HEK293 (cell line): ENCODE data around the gene SPART.

Experiments
- CTCF ChIA-PET: fragments of 350-600 bp; formaldehyde crosslinking; extraction: SDS; loops from one replicate; lab custom pipeline; 2021; ENCODE audit warnings: antibody characterized with exemption; lab: Yijun Ruan, JAX
- POLR2A ChIA-PET: fragments of 300-600 bp; formaldehyde crosslinking; extraction: SDS; loops from one replicate; lab custom pipeline; 2020; ENCODE audit warnings: antibody characterized with exemption, inconsistent platforms; lab: Yijun Ruan, JAX
- H3K27ac ChIP-seq: fragments of 200-500 bp; sonication (Bioruptor generic); 2 replicates; pipeline ENCODE4 v1.5.1; 2014; ENCODE audit warnings: low read depth, low read length, control low read depth, inconsistent platforms; ENCODE audit errors: extremely low read depth
- H3K36me3 ChIP-seq, 2 experiments: fragments of 200-500 bp in 1 of 2; sonication (Bioruptor generic) in 1 of 2; 1 replicate in 1 of 2; 2 replicates in 1 of 2; pipeline ENCODE4 v1.5.1; 2014 to 2017; ENCODE audit warnings: inconsistent platforms in 2 of 2, low read length in 2 of 2; ENCODE audit not compliant: control insufficient read depth in 2 of 2, insufficient read depth in 1 of 2
- H3K4me1 ChIP-seq: fragments of 200-500 bp; sonication (Bioruptor generic); 2 replicates; pipeline ENCODE4 v1.5.1; 2014; ENCODE audit warnings: mild to moderate bottlenecking, low read length, inconsistent platforms; ENCODE audit not compliant: control insufficient read depth, insufficient read depth
- H3K4me3 ChIP-seq: 2 replicates; pipeline ENCODE4 v1.5.1; 2011; ENCODE audit warnings: low read depth, mild to moderate bottlenecking, control low read depth, low read length, moderate library complexity
- H3K9me3 ChIP-seq: fragments of 200-500 bp; sonication (Bioruptor generic); 2 replicates; pipeline ENCODE4 v1.5.1; 2014; ENCODE audit warnings: low read depth, low read length, inconsistent platforms; ENCODE audit not compliant: control insufficient read depth, insufficient read depth
- GFI1B ChIP-seq: fragments of 450-650 bp; formaldehyde crosslinking; IDR thresholded peaks from 2 replicates; pipeline ENCODE4 v1.5.1; 2016; ENCODE audit warnings: missing biosample characterization, missing genetic modification characterization
- SCRT1 ChIP-seq: fragments of 450-650 bp; formaldehyde crosslinking; IDR thresholded peaks from 2 replicates; pipeline ENCODE4 v1.5.1; 2016; ENCODE audit warnings: missing biosample characterization, missing genetic modification characterization, borderline replicate concordance
- ZNF146 ChIP-seq: fragments of 450-650 bp; formaldehyde crosslinking; IDR thresholded peaks from 2 replicates; pipeline ENCODE4 v1.5.1; 2016; ENCODE audit warnings: missing biosample characterization, missing genetic modification characterization
- ZNF223 ChIP-seq: fragments of 450-650 bp; formaldehyde crosslinking; IDR thresholded peaks from 2 replicates; pipeline ENCODE4 v1.5.1; 2016; ENCODE audit warnings: missing biosample characterization, missing genetic modification characterization
- ZNF341 ChIP-seq: fragments of 450-650 bp; formaldehyde crosslinking; IDR thresholded peaks from 2 replicates; pipeline ENCODE4; 2016; ENCODE audit warnings: low read depth, missing biosample characterization, missing genetic modification characterization
- ZNF350 ChIP-seq: fragments of 450-650 bp; formaldehyde crosslinking; IDR thresholded peaks from 2 replicates; pipeline ENCODE4 v1.5.0; 2017; ENCODE audit warnings: missing biosample characterization, mild to moderate bottlenecking, missing genetic modification characterization
- ZNF549 ChIP-seq: fragments of 450-650 bp; IDR thresholded peaks from 2 replicates; pipeline ENCODE4 v1.5.1; 2018; ENCODE audit warnings: missing biosample characterization, missing genetic modification characterization, mild to moderate bottlenecking, inconsistent platforms, moderate library complexity
- ZNF560 ChIP-seq: fragments of 450-650 bp; formaldehyde crosslinking; IDR thresholded peaks from 2 replicates; pipeline ENCODE4 v1.5.1; 2017; ENCODE audit warnings: missing biosample characterization, missing genetic modification characterization, borderline replicate concordance
- ZNF561 ChIP-seq: fragments of 450-650 bp; IDR thresholded peaks from 2 replicates; pipeline ENCODE4 v1.5.1; 2018; ENCODE audit warnings: missing biosample characterization, missing genetic modification characterization, borderline replicate concordance
- ZNF600 ChIP-seq: fragments of 450-650 bp; formaldehyde crosslinking; IDR thresholded peaks from 2 replicates; pipeline ENCODE4 v1.5.1; 2016; ENCODE audit warnings: missing biosample characterization, missing genetic modification characterization
- ZNF621 ChIP-seq: fragments of 450-650 bp; formaldehyde crosslinking; IDR thresholded peaks from 2 replicates; pipeline ENCODE4 v1.5.1; 2017; ENCODE audit warnings: missing biosample characterization, missing genetic modification characterization
- ZNF76 ChIP-seq: fragments of 450-650 bp; formaldehyde crosslinking; IDR thresholded peaks from 2 replicates; pipeline ENCODE4; 2016; ENCODE audit warnings: low read depth, missing biosample characterization, missing genetic modification characterization, borderline replicate concordance
- ZNF777 ChIP-seq: fragments of 450-650 bp; formaldehyde crosslinking; IDR thresholded peaks from 2 replicates; pipeline ENCODE4 v1.5.1; 2017; ENCODE audit warnings: missing biosample characterization, missing genetic modification characterization, borderline replicate concordance
- ZNF791 ChIP-seq: fragments of 450-650 bp; formaldehyde crosslinking; IDR thresholded peaks from 2 replicates; pipeline ENCODE4 v1.5.1; 2016; ENCODE audit warnings: missing biosample characterization, missing genetic modification characterization
- ZNF830 ChIP-seq: fragments of 450-650 bp; IDR thresholded peaks from 2 replicates; pipeline ENCODE4 v1.5.0; 2018; ENCODE audit warnings: missing biosample characterization, missing genetic modification characterization, low read depth, mild to moderate bottlenecking, moderate library complexity
- TF ChIP-seq, protein P1 (sequence below): fragments of 450-650 bp; formaldehyde crosslinking; IDR thresholded peaks from 2 replicates; pipeline ENCODE4 v1.5.1; 2016; ENCODE audit warnings: missing biosample characterization, missing genetic modification characterization
- TF ChIP-seq, protein P2 (sequence below): fragments of 450-650 bp; formaldehyde crosslinking; IDR thresholded peaks from 2 replicates; pipeline ENCODE4 v1.5.1; 2016; ENCODE audit warnings: missing biosample characterization, missing genetic modification characterization
- TF ChIP-seq, protein P3 (sequence below): fragments of 450-650 bp; formaldehyde crosslinking; IDR thresholded peaks from 2 replicates; pipeline ENCODE4 v1.5.1; 2017; ENCODE audit warnings: missing biosample characterization, missing genetic modification characterization
- TF ChIP-seq, protein P4 (sequence below): fragments of 450-650 bp; formaldehyde crosslinking; IDR thresholded peaks from 2 replicates; pipeline ENCODE4 v1.5.1; 2016; ENCODE audit warnings: missing biosample characterization, missing genetic modification characterization
- TF ChIP-seq, protein P5 (sequence below): fragments of 450-650 bp; formaldehyde crosslinking; IDR thresholded peaks from 2 replicates; pipeline ENCODE4 v1.5.1; 2017; ENCODE audit warnings: missing biosample characterization, missing genetic modification characterization

SPART gene

DNA sequence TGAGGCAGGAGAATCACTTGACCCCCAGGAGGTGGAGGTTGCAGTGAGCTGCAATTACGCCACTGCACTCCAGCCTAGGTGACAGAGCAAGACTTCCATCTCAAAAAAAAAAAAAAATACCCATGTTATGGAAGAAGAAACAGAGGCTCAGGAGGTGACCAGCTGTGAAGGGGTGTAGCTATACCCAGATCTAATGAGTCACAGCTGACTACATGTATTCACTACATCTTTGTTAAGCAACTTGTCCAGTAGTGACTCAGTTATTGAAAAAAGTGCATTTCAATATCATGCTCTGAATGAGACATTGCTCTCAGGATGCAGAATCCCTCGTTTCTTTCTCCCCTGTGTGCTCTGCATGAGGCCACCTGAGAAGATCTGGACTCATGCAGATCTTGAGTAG, 16.1 kb upstream of the SPART start:
- CTCF ChIA-PET = interaction anchor here (0.6 kb wide), 1 partner anchor 16 kb away, joined by 3 read pairs; no protein-coding TSS in a partner anchor
- H3K4me3 ChIP-seq = no peak overlapping the region
- POLR2A ChIA-PET = no interaction called here
- H3K4me1 ChIP-seq = no peaks in the 10 kb centered on the region
- TF ChIP-seq, protein P1, sequence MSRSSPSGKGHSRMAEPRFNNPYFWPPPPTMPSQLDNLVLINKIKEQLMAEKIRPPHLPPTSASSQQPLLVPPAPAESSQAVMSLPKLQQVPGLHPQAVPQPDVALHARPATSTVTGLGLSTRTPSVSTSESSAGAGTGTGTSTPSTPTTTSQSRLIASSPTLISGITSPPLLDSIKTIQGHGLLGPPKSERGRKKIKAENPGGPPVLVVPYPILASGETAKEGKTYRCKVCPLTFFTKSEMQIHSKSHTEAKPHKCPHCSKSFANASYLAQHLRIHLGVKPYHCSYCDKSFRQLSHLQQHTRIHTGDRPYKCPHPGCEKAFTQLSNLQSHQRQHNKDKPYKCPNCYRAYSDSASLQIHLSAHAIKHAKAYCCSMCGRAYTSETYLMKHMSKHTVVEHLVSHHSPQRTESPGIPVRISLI (tag by site-specific recombination) = 0 out of 2 replicates have a peak, but pooled peaks have one; percentile 26
- TF ChIP-seq, protein P2, sequence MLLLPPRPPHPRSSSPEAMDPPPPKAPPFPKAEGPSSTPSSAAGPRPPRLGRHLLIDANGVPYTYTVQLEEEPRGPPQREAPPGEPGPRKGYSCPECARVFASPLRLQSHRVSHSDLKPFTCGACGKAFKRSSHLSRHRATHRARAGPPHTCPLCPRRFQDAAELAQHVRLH (tag by site-specific recombination) = no peak
- no peaks in the 10 kb centered on the region for H3K9me3 ChIP-seq
- H3K36me3 ChIP-seq = no peaks in the 10 kb centered on the region
- no peak overlapping the region for H3K27ac ChIP-seq

DNA sequence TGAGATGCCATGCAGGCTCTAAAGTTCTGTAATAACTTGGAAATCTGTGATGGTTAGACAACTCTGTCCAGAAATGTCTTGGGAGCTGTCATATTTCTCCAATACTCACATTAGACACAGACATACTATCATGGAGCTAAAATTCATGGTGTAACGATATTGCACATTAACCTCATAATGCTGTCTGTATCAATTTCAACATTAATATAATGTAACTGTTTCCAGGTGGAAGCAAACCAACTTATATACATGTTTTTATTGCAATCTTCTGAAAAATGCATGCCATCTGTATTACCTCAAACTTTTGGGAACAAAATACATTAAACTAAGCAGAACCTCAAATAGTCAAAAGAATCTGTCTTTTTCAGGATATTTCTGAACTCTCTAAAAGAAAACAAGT, 14.7 kb upstream of the SPART start:
- no peak for TF ChIP-seq GFI1B
- TF ChIP-seq, protein P3, sequence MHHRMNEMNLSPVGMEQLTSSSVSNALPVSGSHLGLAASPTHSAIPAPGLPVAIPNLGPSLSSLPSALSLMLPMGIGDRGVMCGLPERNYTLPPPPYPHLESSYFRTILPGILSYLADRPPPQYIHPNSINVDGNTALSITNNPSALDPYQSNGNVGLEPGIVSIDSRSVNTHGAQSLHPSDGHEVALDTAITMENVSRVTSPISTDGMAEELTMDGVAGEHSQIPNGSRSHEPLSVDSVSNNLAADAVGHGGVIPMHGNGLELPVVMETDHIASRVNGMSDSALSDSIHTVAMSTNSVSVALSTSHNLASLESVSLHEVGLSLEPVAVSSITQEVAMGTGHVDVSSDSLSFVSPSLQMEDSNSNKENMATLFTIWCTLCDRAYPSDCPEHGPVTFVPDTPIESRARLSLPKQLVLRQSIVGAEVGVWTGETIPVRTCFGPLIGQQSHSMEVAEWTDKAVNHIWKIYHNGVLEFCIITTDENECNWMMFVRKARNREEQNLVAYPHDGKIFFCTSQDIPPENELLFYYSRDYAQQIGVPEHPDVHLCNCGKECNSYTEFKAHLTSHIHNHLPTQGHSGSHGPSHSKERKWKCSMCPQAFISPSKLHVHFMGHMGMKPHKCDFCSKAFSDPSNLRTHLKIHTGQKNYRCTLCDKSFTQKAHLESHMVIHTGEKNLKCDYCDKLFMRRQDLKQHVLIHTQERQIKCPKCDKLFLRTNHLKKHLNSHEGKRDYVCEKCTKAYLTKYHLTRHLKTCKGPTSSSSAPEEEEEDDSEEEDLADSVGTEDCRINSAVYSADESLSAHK (tag by site-specific recombination) = no peak
- TF ChIP-seq ZNF777 (tag by site-specific recombination) = no peak
- TF ChIP-seq ZNF600 (tag by site-specific recombination) = no peak
- no peak for TF ChIP-seq ZNF76
- no peak for TF ChIP-seq ZNF791 (tag by site-specific recombination)
- no peak for TF ChIP-seq ZNF561 (tag by site-specific recombination)
- TF ChIP-seq, protein P4, sequence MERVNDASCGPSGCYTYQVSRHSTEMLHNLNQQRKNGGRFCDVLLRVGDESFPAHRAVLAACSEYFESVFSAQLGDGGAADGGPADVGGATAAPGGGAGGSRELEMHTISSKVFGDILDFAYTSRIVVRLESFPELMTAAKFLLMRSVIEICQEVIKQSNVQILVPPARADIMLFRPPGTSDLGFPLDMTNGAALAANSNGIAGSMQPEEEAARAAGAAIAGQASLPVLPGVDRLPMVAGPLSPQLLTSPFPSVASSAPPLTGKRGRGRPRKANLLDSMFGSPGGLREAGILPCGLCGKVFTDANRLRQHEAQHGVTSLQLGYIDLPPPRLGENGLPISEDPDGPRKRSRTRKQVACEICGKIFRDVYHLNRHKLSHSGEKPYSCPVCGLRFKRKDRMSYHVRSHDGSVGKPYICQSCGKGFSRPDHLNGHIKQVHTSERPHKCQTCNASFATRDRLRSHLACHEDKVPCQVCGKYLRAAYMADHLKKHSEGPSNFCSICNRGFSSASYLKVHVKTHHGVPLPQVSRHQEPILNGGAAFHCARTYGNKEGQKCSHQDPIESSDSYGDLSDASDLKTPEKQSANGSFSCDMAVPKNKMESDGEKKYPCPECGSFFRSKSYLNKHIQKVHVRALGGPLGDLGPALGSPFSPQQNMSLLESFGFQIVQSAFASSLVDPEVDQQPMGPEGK (tag by site-specific recombination) = no peak
- TF ChIP-seq, protein P5, sequence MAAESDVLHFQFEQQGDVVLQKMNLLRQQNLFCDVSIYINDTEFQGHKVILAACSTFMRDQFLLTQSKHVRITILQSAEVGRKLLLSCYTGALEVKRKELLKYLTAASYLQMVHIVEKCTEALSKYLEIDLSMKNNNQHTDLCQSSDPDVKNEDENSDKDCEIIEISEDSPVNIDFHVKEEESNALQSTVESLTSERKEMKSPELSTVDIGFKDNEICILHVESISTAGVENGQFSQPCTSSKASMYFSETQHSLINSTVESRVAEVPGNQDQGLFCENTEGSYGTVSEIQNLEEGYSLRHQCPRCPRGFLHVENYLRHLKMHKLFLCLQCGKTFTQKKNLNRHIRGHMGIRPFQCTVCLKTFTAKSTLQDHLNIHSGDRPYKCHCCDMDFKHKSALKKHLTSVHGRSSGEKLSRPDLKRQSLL (tag by site-specific recombination) = no peak
- TF ChIP-seq ZNF560 (tag by site-specific recombination) = no peak
- TF ChIP-seq ZNF350 (tag by site-specific recombination) = no peak
- TF ChIP-seq ZNF621 (tag by site-specific recombination) = no peak
- TF ChIP-seq ZNF549 (tag by site-specific recombination) = no peak
- TF ChIP-seq SCRT1 (tag by site-specific recombination) = no peak
- TF ChIP-seq ZNF830 = no peak
- TF ChIP-seq ZNF341 (tag by site-specific recombination) = no peak
- no peak for TF ChIP-seq ZNF223 (tag by site-specific recombination)
- no peak for TF ChIP-seq ZNF146 (tag by site-specific recombination)
- Histone ChIP-seq H3K9me3 (no peaks in the 10 kb centered on the region), H3K27ac (no peak overlapping the region), H3K4me1 (no peaks in the 10 kb centered on the region), H3K36me3 (no peaks in the 10 kb centered on the region), H3K4me3 (no peak overlapping the region)
- ChIA-PET POLR2A (no interaction called here), CTCF (no interaction called here)
